D721Med (cell line): ENCODE measurements around the gene GRIA1.

ENCODE experiments used
- DNase-seq: peaks from one replicate; pipeline ENCODE4 v3.0.0; 2011; ENCODE audit warnings: low spot score; ENCODE audit not compliant: insufficient read length
- FAIRE-seq: peaks from 2 replicates; lab custom pipeline; 2011; peaks lifted over from hg19 to GRCh38; lab: Jason Lieb, UNC
- CTCF ChIP-seq: IDR thresholded peaks from 2 replicates; pipeline ENCODE4 v1.5.1; 2012; ENCODE audit warnings: mild to moderate bottlenecking, control low read depth; ENCODE audit not compliant: insufficient read depth; ENCODE audit errors: missing control alignments

GRIA1 gene

GRCh38 chr5:153755913-153756500 is 265.5 kb downstream of the GRIA1 start:
- DNase-seq: no peak
- TF ChIP-seq CTCF: no peak
- no peak for FAIRE-seq

GRCh38 chr5:153756540-153756939 is 266.1 kb downstream of the GRIA1 start:
- no peak for TF ChIP-seq CTCF
- no peak for FAIRE-seq
- DNase-seq: no peak

- TF ChIP-seq CTCF: no peak
- FAIRE-seq (no peak), DNase-seq (no peak)
Observed at GRCh38 chr5:153765987-153766386, 275.5 kb downstream of the GRIA1 start.

DNA sequence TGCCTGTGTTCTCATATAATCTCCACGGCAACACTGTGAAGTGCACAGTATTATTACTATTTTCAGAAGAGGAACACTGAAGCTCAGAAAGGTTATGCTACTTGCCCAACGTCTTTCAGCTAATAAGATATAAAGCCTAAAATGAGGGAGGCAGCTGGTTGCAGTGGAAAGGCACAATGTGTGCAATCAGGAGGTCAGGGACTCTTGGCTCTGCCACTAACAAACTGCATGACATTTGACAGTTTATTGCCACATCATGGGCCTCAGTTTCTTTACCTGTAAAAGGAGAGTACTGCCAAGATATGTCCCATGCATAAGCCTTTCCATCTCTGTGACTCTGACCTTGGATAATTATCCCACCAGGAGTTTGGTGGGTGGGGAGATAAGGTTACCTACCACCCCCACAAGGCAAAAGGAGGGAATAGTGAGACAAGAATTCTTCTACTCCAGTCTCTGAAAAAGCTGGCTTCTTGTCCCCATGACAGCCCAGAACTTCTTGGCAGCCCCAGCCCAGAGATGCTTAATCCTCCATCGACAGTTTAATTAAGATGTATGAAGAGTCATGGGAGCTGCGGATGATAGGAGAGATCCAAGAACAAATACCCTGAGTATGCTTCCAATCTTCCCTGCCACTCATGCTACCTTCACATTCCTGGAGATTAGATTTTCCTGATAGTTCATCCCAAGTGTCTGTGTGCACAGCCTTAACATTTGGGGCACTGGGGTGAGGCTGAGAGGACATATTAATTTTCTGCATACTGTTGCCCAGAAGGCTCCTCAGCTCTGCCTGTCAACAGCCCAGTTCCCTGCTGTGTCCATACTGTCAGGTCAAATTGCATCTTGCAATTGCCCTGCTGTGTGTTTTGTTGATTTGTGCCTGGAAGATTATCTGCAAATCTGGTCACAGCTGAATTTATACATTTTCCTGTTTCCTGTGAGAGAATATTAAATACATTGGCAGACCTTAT is 277.0 kb downstream of the GRIA1 start:
- no peak for FAIRE-seq
- no peak for DNase-seq
- TF ChIP-seq CTCF: no peak

- no peak for FAIRE-seq
- no peak for TF ChIP-seq CTCF
- DNase-seq: no peak
Observed at GRCh38 chr5:153770066-153770465, 279.6 kb downstream of the GRIA1 start.

DNA sequence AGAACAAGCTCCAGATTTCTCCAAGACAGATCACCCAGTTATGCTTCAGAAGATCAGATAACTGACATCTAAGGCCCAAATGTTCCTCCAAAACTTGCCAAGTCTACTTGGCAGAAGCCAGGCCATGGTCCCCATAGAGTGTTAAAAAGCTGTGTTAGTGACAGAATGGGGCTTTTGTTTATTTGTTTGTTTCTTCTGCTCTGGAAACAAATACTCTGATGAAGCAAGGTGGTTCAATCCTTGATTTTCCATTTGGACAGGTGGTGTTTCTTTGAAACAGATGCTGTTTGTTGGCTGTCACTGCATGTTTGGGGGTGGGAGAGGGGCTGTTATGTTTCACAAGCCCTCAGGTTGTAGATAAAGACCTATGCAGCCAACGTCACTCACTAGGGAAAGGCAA is 284.2 kb downstream of the GRIA1 start:
- DNase-seq (no peak), FAIRE-seq (no peak)
- no peak for TF ChIP-seq CTCF

DNA sequence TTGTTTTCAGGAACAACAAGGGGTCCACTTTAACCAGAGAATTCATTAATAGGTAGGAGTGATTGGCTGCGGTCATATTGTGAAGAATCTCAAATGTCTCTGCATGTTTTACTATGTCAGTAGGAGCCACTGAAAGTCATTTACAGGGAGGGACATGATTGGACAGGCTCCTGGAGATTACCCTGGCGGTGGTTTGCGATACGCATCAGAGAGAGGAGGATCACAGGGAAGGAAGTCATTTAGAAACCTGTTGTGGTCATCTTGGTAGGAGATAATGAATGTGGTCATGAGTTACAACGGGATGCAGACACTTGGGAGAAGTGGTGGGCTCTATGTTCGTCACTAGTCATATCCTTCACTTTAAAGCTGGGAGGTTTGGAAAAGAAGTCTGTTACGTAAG is 285.5 kb downstream of the GRIA1 start:
- FAIRE-seq: no peak
- no peak for DNase-seq
- TF ChIP-seq CTCF: no peak
